SK-N-SH (cell line): Measurements from ENCODE around the gene MC1R. TPM values are rescaled to one million over a fixed set of nuclear protein-coding genes. Genes with fewer than 3 reads are reported as not detected.
"Not testable (repeated sequence)": the region's sequence is repeated elsewhere in the genome, so short reads cannot be mapped to it uniquely, and the experiment has no call there.

Source experiments
- CTCF ChIA-PET: fragments of 300-600, 350-600 bp; formaldehyde crosslinking; extraction: SDS; loops from one replicate; lab custom pipeline; 2021; lab: Yijun Ruan, JAX
- POLR2A ChIA-PET: fragments of 350-600 bp; sonication (Branson Sonifier 250); formaldehyde crosslinking; extraction: SDS; loops from one replicate; lab custom pipeline; 2020; ENCODE audit warnings: antibody characterized with exemption, inconsistent platforms; lab: Yijun Ruan, JAX
- DNase-seq: peaks from one replicate; pipeline ENCODE4 v3.0.0; 2012
- H2AFZ ChIP-seq: fragments of 200-600 bp; sonication (generic); 2 replicates; pipeline ENCODE4 v1.8.1; 2016; ENCODE audit warnings: antibody characterized with exemption, mild to moderate bottlenecking, low read depth
- H3F3A ChIP-seq: fragments of 200-600 bp; sonication (generic); replicated peaks from 2 replicates; pipeline ENCODE3; 2016; ENCODE audit warnings: antibody characterized with exemption, mild to moderate bottlenecking; ENCODE audit not compliant: insufficient read depth
- H3K27ac ChIP-seq, 2 experiments: fragments of 200-500 bp in 1 of 2; fragments of 200-600 bp in 1 of 2; sonication (Bioruptor generic) in 1 of 2; sonication (generic), shearing (Covaris generic) in 1 of 2; 2 replicates each; pipeline versions ENCODE4 v1.5.1 to v1.6.1; 2014 to 2016; ENCODE audit warnings: low read depth in 2 of 2, inconsistent platforms in 1 of 2, low read length in 1 of 2, mild to moderate bottlenecking in 1 of 2, mixed read lengths in 1 of 2
- H3K27me3 ChIP-seq: fragments of 200-600 bp; sonication (generic), shearing (Covaris generic); 2 replicates; pipeline ENCODE4 v1.6.1; 2016; ENCODE audit warnings: mixed run types; ENCODE audit not compliant: insufficient read depth
- H3K36me3 ChIP-seq, 2 experiments: fragments of 200-500 bp in 1 of 2; fragments of 200-600 bp in 1 of 2; sonication (Bioruptor generic) in 1 of 2; sonication (generic) in 1 of 2; replicated peaks in 1 of 2; 2 replicates each; pipeline versions ENCODE3 to v1.5.1; 2014 to 2016; ENCODE audit warnings: low read length in 1 of 2, mild to moderate bottlenecking in 1 of 2; ENCODE audit not compliant: insufficient read depth in 2 of 2, control insufficient read depth in 1 of 2
- H3K4me1 ChIP-seq, 2 experiments: fragments of 200-500 bp in 1 of 2; fragments of 200-600 bp in 1 of 2; sonication (Bioruptor generic) in 1 of 2; sonication (generic), shearing (Covaris generic) in 1 of 2; 2 replicates each; pipeline versions ENCODE4 v1.5.1 to v1.6.1; 2014 to 2016; ENCODE audit warnings: low read depth in 1 of 2, low read length in 1 of 2, mixed run types in 1 of 2; ENCODE audit not compliant: insufficient read depth in 2 of 2, control insufficient read depth in 1 of 2
- H3K4me2 ChIP-seq: fragments of 200-600 bp; sonication (generic), shearing (Covaris generic); 2 replicates; pipeline ENCODE4 v1.6.1; 2017; ENCODE audit warnings: mixed run types
- H3K4me3 ChIP-seq, 2 experiments: fragments of 200-500 bp in 1 of 2; fragments of 200-600 bp in 1 of 2; sonication (Bioruptor generic) in 1 of 2; sonication (generic), shearing (Covaris generic) in 1 of 2; 2 replicates each; pipeline versions ENCODE4 v1.5.1 to v1.8.1; 2014 to 2016; ENCODE audit warnings: low read depth in 2 of 2, inconsistent platforms in 1 of 2, low read length in 1 of 2, mild to moderate bottlenecking in 1 of 2, mixed read lengths in 1 of 2, moderate library complexity in 1 of 2
- H3K79me2 ChIP-seq: fragments of 200-600 bp; sonication (generic); 2 replicates; pipeline ENCODE4 v1.8.1; 2017; ENCODE audit warnings: mild to moderate bottlenecking; ENCODE audit not compliant: insufficient read depth
- H3K9ac ChIP-seq: fragments of 200-600 bp; sonication (generic); 2 replicates; pipeline ENCODE4 v1.6.1; 2017; ENCODE audit warnings: mixed run types
- H3K9me2 ChIP-seq: fragments of 200-600 bp; sonication (generic); 2 replicates; pipeline ENCODE4 v1.6.1; 2017; ENCODE audit warnings: mixed run types
- H3K9me3 ChIP-seq: fragments of 200-600 bp; sonication (generic); 2 replicates; pipeline ENCODE4 v1.6.1; 2017; ENCODE audit warnings: mixed run types, mild to moderate bottlenecking, moderate library complexity
- H4K20me1 ChIP-seq: fragments of 200-600 bp; sonication (generic); 2 replicates; pipeline ENCODE4 v1.6.1; 2017; ENCODE audit warnings: mild to moderate bottlenecking, mixed run types; ENCODE audit not compliant: insufficient read depth
- CHD2 ChIP-seq: fragments of 150-350 bp; IDR thresholded peaks from 2 replicates; pipeline ENCODE4 v1.6.1; 2018; ENCODE audit warnings: low read length; ENCODE audit not compliant: partially characterized antibody
- EP300 ChIP-seq, 2 experiments: IDR thresholded peaks; 2 replicates each; pipeline versions ENCODE4 v1.4.0 to v1.6.1; 2012; ENCODE audit warnings: borderline replicate concordance in 1 of 2, low read depth in 1 of 2, low read length in 1 of 2
- FOSL2 ChIP-seq: IDR thresholded peaks from 2 replicates; pipeline ENCODE4 v1.4.0; 2012; ENCODE audit warnings: low read depth, mild to moderate bottlenecking, moderate library complexity, borderline replicate concordance
- GABPA ChIP-seq: IDR thresholded peaks from 2 replicates; pipeline ENCODE4 v1.4.0; 2012; ENCODE audit warnings: low read depth, mild to moderate bottlenecking
- JUND ChIP-seq: IDR thresholded peaks from 2 replicates; pipeline ENCODE4 v1.4.0; 2012
- MEF2A ChIP-seq: IDR thresholded peaks from 2 replicates; pipeline ENCODE4 v1.4.0; 2012; ENCODE audit warnings: low read depth, borderline replicate concordance
- POLR2AphosphoS5 ChIP-seq: IDR thresholded peaks from 2 replicates; pipeline ENCODE4 v1.6.1; 2012; ENCODE audit warnings: low read depth, low read length
- WGBS: methylation state at CpG from one replicate; pipeline ENCODE4 v1.1.6; 2017; ENCODE audit warnings: low lambda C conversion rate; 5-methylcytosine and 5-hydroxymethylcytosine counted together
- polyA plus RNA-seq, 3 experiments: library from polyadenylated mRNA; depleted of rRNA; stranded (reverse); fragments of >200 nt; gene quantifications; 2 replicates each; pipeline ENCODE4 v1.2.3, GENCODE V29; 2012
- TF ChIP-seq, protein P1 (sequence below): fragments of 150-350 bp; IDR thresholded peaks from 2 replicates; pipeline ENCODE4 v1.6.1; 2016; ENCODE audit warnings: mild to moderate bottlenecking, low read depth, low read length

The MC1R gene
- polyA plus RNA-seq, 1 of the 3 experiments (the other 2 are of a cell fraction) = 11.1 TPM

DNA sequence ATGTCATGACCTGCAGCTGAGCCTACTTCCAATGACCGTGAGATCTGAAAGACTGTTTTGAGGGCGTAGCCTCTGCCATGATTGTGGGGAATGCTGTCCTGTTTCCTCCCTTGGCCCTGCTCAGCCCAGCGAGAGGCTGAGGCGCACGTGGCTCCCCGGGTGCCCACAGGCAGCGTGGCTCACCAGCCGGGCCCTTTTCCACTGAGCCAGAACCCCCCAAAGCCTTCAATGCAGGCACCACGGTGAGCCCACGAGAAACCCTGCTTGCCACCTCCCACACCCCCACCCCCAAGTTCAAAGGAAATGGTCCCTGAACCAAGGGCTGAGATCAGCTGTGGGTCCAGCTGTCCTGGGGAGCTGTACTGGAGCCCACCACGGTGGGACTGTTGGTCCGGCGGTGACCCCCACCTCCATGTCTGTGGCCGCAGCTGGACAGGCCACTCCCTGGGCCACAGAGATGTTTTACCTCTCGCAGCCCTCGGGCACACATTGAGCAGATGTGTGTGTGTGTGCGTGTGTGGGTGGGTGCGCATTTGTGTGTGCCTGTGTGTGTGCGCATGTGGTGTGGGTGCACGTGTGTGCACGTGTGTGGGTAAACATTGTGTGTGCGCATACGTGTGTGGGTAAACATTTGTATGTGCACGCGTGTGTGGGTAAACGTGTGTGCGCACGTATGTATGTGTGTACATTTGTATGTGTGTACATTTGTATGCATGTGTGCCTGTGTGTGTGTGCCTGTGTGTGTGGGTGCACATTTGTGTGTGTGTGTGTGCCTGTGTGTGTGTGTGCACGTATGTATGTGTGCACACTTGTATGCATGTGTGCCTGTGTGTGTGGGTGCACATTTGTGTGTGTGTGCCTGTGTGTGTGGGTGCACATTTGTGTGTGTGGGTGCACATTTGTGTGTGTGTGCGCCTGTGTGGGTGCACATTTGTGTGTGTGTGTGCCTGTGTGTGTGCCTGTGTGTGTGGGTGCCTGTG, 5.0 kb upstream of the MC1R start:
- H3K9me2 ChIP-seq = no peaks in the 10 kb centered on the region
- H4K20me1 ChIP-seq = no peaks in the 10 kb centered on the region
- H3F3A ChIP-seq = peaks cover 14% of the 10 kb centered on the region
- H3K4me2 ChIP-seq = no peak overlapping the region
- no peaks in the 10 kb centered on the region for H3K79me2 ChIP-seq
- no peak overlapping the region for H2AFZ ChIP-seq
- no peak for DNase-seq
- no peak for TF ChIP-seq CHD2
- TF ChIP-seq POLR2AphosphoS5 = no peak
- TF ChIP-seq, protein P1, sequence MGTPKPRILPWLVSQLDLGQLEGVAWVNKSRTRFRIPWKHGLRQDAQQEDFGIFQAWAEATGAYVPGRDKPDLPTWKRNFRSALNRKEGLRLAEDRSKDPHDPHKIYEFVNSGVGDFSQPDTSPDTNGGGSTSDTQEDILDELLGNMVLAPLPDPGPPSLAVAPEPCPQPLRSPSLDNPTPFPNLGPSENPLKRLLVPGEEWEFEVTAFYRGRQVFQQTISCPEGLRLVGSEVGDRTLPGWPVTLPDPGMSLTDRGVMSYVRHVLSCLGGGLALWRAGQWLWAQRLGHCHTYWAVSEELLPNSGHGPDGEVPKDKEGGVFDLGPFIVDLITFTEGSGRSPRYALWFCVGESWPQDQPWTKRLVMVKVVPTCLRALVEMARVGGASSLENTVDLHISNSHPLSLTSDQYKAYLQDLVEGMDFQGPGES = no peak
- TF ChIP-seq GABPA = no peak
- no peak for TF ChIP-seq JUND
- TF ChIP-seq MEF2A = no peak
- no peak for TF ChIP-seq EP300 (IDR thresholded peaks at IDR 0.05; ENCODE audit: borderline replicate concordance in 1 of 2, low read depth in 1 of 2, low read length in 1 of 2)
- TF ChIP-seq FOSL2 = no peak
- ChIA-PET POLR2A (interaction anchor here (1.4 kb wide), 1 partner anchor 8 kb away, joined by 6 read pairs; no protein-coding TSS in a partner anchor), CTCF (interaction anchor here (1.0 to 7.0 kb wide), 2 partner anchors 10 to 208 kb away, joined by 3 to 53 read pairs; partner anchors contain the start of gene TUBB3)
- H3K9ac ChIP-seq = no peak overlapping the region
- peaks cover 15 to 25% of the 10 kb centered on the region in 2 experiments for H3K36me3 ChIP-seq
- H3K9me3 ChIP-seq = no peaks in the 10 kb centered on the region
- no peak overlapping the region for H3K4me3 ChIP-seq
- 95% methylated on average over 18 of the region's 30 CpGs for WGBS
- no peak overlapping the region for H3K27ac ChIP-seq
- H3K27me3 ChIP-seq = no peaks in the 10 kb centered on the region
- peaks cover 0 to 16% of the 10 kb centered on the region in 2 experiments; a peak in 3 of 4 replicates for H3K4me1 ChIP-seq

DNA sequence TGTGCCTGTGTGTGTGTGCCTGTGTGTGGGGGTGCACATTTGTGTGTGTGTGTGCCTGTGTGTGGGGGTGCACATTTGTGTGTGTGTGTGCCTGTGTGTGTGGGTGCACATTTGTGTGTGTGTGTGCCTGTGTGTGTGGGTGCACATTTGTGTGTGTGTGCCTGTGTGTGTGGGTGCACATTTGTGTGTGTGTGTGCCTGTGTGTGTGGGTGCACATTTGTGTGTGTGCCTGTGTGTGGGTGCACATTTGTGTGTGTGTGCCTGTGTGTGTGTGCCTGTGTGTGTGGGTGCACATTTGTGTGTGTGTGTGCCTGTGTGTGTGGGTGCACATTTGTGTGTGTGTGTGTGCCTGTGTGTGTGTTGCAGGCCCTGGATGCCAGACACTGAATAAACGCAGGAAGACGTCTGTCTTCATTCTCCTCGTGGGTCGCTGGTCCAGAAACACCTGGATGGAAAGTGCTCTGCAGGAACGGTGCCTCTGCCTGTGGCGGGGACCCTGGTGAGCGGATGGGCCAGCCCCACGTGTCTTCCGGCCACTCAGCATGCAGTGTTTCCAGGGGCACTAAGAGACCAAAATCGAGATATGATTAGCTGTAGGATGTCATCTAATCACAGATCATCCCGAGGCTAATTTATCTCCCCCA, 3.9 kb upstream of the MC1R start:
- H3K27ac ChIP-seq, H3K4me2 ChIP-seq, POLR2A ChIA-PET, H4K20me1 ChIP-seq, H3K9ac ChIP-seq, H3F3A ChIP-seq, DNase-seq, H3K9me3 ChIP-seq, H3K9me2 ChIP-seq, H3K27me3 ChIP-seq, H2AFZ ChIP-seq, H3K4me3 ChIP-seq, CTCF ChIA-PET, H3K79me2 ChIP-seq: not testable (repeated sequence)
- Histone ChIP-seq H3K4me1 (peaks cover 0 to 27% of the 10 kb centered on the region in 2 experiments; a peak in 3 of 4 replicates), H3K36me3 (peaks cover 8 to 20% of the 10 kb centered on the region in 2 experiments)
- WGBS = 75% methylated on average over 10 of the region's 11 CpGs
